Measurements from ENCODE around the gene ATP8B1.
"Not testable (repeated sequence)": the region's sequence is repeated elsewhere in the genome, so short reads cannot be mapped to it uniquely, and the experiment has no call there.

The ATP8B1 gene

DNA sequence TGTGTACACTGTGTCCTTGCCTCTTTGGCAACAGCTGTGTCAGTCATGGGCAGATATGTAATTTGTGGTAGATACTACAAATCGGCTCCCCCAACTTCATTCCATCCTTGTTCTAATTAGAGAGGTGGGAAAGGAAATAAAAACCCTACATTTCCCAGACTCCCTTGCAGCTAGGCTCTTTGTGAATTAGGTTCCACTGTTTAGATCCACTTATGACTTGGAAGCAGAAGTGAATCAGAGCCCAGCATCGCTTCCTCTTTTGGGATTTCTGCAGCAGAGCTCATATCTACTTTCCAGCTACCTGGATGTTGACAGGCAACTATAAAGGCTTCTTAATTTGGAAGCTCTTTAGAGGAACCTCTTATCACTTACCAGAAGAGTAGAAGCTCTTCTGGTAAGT, 147.4 kb downstream of the ATP8B1 start:
- DNase-seq = peak; percentile 72

- no peak for DNase-seq
These were observed 151.2 kb downstream of the ATP8B1 start for GRCh38 chr18:57651914-57652313.

GRCh38 chr18:57649556-57650500, 153.3 kb downstream of the ATP8B1 start:
- no peak for DNase-seq

DNA sequence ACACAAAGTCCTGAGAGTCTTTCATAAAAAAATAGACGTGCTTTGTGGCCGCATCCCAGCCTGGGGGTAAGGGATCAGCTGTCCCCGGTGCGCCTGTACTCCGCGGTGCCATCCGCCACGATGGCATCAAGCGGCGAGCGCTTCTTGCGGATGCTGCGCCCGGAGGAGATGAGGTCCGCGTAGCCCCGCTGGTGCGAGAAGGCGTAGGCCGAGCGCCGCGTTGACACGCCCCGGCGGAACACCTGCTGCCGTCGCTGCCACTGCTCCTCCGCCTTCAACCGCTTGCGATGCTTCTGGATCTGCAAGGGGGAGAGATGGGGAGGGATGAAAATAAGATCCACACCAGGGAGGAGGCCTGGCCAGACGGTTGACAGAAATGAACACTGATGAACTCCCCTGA, 154.7 kb downstream of the ATP8B1 start:
- DNase-seq = no peak

- DNase-seq = peak; percentile 49
These were observed 158.6 kb downstream of the ATP8B1 start for GRCh38 chr18:57644540-57644939.

DNA sequence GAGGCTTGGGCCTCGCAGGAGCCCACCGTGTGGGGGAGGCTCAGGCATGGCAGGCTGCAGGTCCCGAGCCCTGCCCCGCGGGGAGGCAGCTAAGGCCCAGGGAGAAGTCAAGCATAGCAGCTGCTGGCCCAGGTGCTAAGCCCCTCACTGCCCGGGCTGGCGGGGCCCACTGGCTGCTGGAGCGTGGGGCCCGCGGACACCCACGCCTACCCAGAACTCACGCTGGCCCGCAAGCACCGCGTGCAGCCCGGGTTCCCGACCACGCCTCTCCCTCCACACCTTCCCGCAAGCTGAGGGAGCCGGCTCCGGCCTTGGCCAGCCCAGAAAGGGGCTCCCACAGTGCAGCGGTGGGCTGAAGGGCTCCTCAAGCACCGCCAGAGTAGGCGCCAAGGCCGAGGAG, 159.4 kb downstream of the ATP8B1 start:
- DNase-seq = not testable (repeated sequence)

DNA sequence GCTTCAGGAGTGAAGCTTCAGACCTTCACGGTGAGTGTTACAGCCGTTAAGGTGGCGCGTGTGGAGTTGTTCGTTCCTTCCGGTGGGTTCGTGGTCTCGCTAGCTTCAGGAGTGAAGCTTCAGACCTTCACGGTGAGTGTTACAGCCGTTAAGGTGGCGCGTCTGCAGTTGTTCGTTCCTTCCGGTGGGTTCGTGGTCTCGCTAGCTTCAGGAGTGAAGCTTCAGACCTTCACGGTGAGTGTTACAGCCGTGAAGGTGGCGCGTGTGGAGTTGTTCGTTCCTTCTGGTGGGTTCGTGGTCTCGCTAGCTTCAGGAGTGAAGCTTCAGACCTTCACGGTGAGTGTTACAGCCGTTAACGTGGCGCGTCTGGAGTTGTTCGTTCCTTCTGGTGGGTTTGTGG, 160.7 kb downstream of the ATP8B1 start:
- DNase-seq = not testable (repeated sequence)

- no peak for DNase-seq
These were observed 162.4 kb downstream of the ATP8B1 start for GRCh38 chr18:57640749-57641148.

GRCh38 chr18:57640236-57640635, 162.9 kb downstream of the ATP8B1 start:
- no peak for DNase-seq

- DNase-seq = no peak
These were observed 167.9 kb downstream of the ATP8B1 start for GRCh38 chr18:57635003-57635822.

GRCh38 chr18:57631697-57632096, 171.4 kb downstream of the ATP8B1 start:
- DNase-seq = no peak

DNA sequence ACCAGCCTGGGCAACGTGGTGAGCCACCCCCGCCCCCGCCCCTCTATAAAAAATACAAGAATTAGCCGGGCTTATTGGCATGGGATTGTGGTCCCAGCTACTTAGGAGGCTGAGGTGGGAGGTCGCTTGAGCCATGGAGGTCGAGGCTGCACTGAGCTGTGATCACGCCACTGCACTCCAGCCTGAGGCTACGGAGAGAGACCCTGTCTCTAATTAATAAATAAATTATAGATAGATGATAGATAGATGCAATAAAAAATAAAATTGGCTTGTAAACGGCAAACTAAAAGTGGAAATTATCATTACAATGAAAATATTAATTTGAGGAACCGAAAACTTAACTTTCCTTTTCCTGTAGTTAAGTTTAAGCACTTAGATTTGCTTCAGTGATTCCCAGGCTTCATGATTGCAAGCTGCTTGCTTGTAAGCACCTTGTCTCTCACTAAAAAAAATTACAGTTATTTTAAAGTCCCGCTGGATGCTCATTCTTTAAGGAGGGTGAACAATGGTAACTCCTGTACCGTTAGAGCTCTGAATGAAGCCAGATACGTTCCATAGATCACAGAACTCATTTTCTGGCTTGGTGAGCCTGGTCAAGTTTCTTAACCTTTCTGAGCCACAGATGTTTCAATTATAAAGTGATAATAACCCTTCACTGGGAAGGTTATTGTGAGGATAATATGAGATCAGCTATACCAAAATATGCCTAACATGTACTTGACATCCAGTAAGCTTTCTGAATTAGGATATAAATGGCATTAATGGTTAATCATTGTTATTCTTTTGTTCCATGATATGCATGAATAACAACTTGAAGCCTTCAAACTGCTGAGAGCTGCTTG, 172.1 kb downstream of the ATP8B1 start:
- DNase-seq = no peak

GRCh38 chr18:57630002-57630753, 172.9 kb downstream of the ATP8B1 start:
- DNase-seq = peak; percentile 94

DNA sequence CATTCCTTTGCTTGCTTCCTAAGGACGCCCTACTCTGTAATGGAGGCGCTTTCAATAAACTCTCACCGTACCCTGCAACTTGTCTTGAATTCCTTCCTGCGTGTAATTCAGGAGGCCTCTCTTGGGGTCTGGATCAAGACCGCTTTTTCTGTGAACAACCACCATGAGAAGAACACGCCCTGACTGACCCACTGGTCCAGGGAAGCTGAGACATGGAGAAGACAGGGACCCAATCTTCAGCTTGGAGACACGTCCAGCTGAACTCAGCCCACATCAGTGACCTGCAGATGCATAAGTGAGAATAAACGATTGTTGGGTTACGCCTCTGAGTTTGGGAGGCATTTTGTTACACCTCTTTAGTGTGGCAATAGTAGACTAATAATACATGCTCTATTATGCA, 173.7 kb downstream of the ATP8B1 start:
- no peak for DNase-seq

DNA sequence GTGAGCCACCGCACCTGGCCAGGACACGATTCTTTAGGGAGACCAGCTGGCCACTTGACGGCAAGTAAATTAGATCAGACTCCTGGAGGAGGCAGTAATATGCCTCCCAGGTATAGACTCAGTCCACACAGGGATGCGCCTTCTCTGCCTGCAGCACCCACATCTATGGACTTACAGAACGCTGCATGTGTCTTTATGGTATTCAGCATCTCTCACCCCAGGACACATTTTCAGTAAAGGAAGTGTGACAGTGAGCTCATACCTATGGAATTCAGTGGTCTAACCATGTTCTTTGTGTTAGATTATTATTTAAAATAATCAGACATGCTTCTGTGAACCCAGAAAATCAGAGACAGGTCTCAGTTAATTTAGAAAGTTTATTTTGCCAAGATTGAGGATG, 175.6 kb downstream of the ATP8B1 start:
- no peak for DNase-seq

DNA sequence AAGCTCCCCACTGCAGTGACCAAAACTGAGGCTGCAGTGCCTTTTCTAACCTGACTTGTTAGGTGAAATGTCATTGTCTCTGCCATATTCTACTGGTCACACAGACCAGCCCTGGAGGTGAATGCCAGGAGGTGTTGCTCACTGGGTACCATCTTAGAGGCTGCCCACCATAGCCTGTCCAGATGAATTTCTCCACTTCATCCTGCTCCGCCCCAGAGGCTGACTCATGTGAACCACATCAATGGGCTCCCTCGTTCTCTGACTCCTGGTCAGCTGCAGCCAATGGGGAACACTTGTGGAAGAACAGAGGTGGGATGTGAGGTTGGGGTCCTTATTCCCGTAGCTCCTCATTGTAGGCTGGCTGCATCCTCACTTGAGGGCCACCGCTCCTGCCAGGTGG, 178.1 kb downstream of the ATP8B1 start:
- DNase-seq = no peak

DNA sequence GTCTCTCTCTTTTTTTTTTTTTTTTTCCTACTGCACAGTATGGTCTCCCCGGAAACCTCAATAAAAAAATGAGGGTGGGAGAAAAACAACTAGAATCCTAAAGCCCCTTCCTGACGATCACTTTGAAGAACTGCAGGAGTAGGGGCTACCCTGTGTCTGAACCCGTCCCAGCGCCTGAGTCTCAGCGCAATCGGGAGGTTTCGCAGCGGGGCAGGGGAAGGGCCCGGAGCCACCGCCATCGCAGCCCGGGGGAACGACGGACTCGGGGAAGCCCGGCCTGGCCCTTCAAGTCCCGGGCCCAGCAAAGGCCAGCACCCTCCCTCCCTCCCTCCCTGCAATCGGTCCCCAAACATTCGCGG, 181.9 kb downstream of the ATP8B1 start:
- DNase-seq = peak; percentile 45

DNA sequence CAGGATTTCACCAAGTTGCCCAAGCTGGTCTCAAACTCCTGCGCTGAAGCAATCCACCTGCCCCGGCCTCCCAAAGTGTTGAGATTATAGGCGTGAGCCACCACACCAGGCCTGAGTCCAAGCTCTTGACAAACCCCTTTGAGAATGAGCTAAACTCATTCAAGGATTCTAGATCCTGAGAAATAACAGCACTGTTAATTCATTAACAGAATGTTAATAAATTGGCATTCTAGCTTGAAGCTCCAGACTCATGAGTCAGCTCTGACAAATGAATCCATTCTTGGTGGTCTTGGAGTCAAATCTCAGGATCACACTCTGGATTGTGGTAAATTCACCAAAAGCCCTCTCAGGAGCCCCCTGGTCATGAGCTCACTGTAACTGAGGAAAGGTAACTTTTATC, 183.2 kb downstream of the ATP8B1 start:
- no peak for DNase-seq

GRCh38 chr18:57618910-57619309, 184.2 kb downstream of the ATP8B1 start:
- DNase-seq = no peak

GRCh38 chr18:57603871-57604270, 199.2 kb downstream of the ATP8B1 start:
- DNase-seq = no peak
